Measurements from ENCODE around the gene MYO1G. TPM values are rescaled to one million over a fixed set of nuclear protein-coding genes. Genes with fewer than 3 reads are reported as not detected.

The MYO1G gene
- total and polyA plus RNA-seq, 10 of the 15 experiments (the other 5 are each of a cell fraction or from before 2014, with no cell fraction given) = 1.8 to 232 (median 134) TPM

- no TSS peak for BruUV-seq (replicated peaks)
- Histone ChIP-seq H3K4me1 (ENCODE audit: control insufficient read depth, insufficient read depth, low read length) (peaks cover 10% of the 10 kb centered on the region), H3K9me3 (replicated peaks; ENCODE audit: control insufficient read depth, insufficient read depth, low read length) (no peaks in the 10 kb centered on the region), H3K9ac (ENCODE audit: control insufficient read depth, insufficient read depth, low read length) (no peak overlapping the region), H3K27me3 (replicated peaks in 1 of 2; ENCODE audit: control insufficient read depth in 2 of 2, insufficient read depth in 2 of 2, low read length in 1 of 2) (no peaks in the 10 kb centered on the region), H3K4me3 (no peak overlapping the region), H3K79me2 (ENCODE audit: control insufficient read depth, insufficient read depth, low read length) (peaks cover 43% of the 10 kb centered on the region), H2AFZ (ENCODE audit: control insufficient read depth, low read depth, low read length) (no peak overlapping the region), H4K20me1 (ENCODE audit: control insufficient read depth, insufficient read depth) (peaks cover 3% of the 10 kb centered on the region), H3K4me2 (ENCODE audit: control insufficient read depth, insufficient read depth) (no peak overlapping the region), H3K36me3 (ENCODE audit: control insufficient read depth in 2 of 2, insufficient read depth in 2 of 2, low read length in 1 of 2) (peaks cover 15 to 18% of the 10 kb centered on the region in 2 experiments), H3K27ac (ENCODE audit: control insufficient read depth, insufficient read depth) (no peak overlapping the region)
- FAIRE-seq (no peak), DNase-seq (ENCODE audit: low read depth, low spot score) (no peak), ATAC-seq (no peak)
- RAD21 ChIA-PET (ENCODE audit: unreplicated experiment) = interaction anchor here (0.6 to 1.7 kb wide), 2 partner anchors 14 to 147 kb away, joined by 3 to 7 read pairs; no protein-coding TSS in a partner anchor
- TF ChIP-seq NFIC (IDR thresholded peaks at IDR 0.05; ENCODE audit: low read depth, low read length) (no peak), FOXM1 (IDR thresholded peaks at IDR 0.05; ENCODE audit: low read depth, low read length) (no peak), EP300 (IDR thresholded peaks at IDR 0.05; ENCODE audit: borderline replicate concordance in 1 of 2, control insufficient read depth in 1 of 2, low read depth in 2 of 2, low read length in 2 of 2) (no peak), HCFC1 (IDR thresholded peaks at IDR 0.05; ENCODE audit: low read length) (no peak), TCF12 (IDR thresholded peaks at IDR 0.05; ENCODE audit: low read depth, low read length) (no peak), ZNF207 (IDR thresholded peaks at IDR 0.05; ENCODE audit: borderline replicate concordance) (no peak), YBX1 (IDR thresholded peaks at IDR 0.05) (no peak), ATF7 (IDR thresholded peaks at IDR 0.05; ENCODE audit: low read depth) (no peak), PBX3 (IDR thresholded peaks at IDR 0.05; ENCODE audit: insufficient replicate concordance, low read depth, low read length) (no peak), CHD4 (IDR thresholded peaks at IDR 0.05) (no peak), NRF1 (conservative IDR thresholded peaks at IDR 0.05; ENCODE audit: low read depth, low read length) (no peak), MYB (IDR thresholded peaks at IDR 0.05; ENCODE audit: borderline replicate concordance, low read depth, low read length) (no peak), RAD51 (IDR thresholded peaks at IDR 0.05) (no peak), FOS (IDR thresholded peaks at IDR 0.05; ENCODE audit: borderline replicate concordance, extremely low read depth, insufficient read length) (no peak), PAX8 (IDR thresholded peaks at IDR 0.05) (no peak), IKZF2 (IDR thresholded peaks at IDR 0.05) (no peak), CHD1 (IDR thresholded peaks at IDR 0.05; ENCODE audit: low read depth, low read length) (no peak), GABPA (IDR thresholded peaks at IDR 0.05; ENCODE audit: low read depth) (no peak)
- TF ChIP-seq, protein P1, sequence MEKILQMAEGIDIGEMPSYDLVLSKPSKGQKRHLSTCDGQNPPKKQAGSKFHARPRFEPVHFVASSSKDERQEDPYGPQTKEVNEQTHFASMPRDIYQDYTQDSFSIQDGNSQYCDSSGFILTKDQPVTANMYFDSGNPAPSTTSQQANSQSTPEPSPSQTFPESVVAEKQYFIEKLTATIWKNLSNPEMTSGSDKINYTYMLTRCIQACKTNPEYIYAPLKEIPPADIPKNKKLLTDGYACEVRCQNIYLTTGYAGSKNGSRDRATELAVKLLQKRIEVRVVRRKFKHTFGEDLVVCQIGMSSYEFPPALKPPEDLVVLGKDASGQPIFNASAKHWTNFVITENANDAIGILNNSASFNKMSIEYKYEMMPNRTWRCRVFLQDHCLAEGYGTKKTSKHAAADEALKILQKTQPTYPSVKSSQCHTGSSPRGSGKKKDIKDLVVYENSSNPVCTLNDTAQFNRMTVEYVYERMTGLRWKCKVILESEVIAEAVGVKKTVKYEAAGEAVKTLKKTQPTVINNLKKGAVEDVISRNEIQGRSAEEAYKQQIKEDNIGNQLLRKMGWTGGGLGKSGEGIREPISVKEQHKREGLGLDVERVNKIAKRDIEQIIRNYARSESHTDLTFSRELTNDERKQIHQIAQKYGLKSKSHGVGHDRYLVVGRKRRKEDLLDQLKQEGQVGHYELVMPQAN (conservative IDR thresholded peaks at IDR 0.05) = no peak
- TF ChIP-seq, protein P2, sequence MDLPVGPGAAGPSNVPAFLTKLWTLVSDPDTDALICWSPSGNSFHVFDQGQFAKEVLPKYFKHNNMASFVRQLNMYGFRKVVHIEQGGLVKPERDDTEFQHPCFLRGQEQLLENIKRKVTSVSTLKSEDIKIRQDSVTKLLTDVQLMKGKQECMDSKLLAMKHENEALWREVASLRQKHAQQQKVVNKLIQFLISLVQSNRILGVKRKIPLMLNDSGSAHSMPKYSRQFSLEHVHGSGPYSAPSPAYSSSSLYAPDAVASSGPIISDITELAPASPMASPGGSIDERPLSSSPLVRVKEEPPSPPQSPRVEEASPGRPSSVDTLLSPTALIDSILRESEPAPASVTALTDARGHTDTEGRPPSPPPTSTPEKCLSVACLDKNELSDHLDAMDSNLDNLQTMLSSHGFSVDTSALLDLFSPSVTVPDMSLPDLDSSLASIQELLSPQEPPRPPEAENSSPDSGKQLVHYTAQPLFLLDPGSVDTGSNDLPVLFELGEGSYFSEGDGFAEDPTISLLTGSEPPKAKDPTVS (IDR thresholded peaks at IDR 0.05; ENCODE audit: low read depth, low read length) = no peak
- CTCF ChIA-PET = interaction anchor here (1.0 kb wide), 1 partner anchor 14 kb away, joined by 3 read pairs; no protein-coding TSS in a partner anchor
- POLR2A ChIA-PET = interaction anchor here (0.6 to 16.1 kb wide), 3 partner anchors 12 to 130 kb away, joined by 3 to 280 read pairs (median 4); partner anchors contain the start of gene CCM2
- in situ Hi-C loops (cut with MboI) = no loop called here
- 88% methylated on average over 10 of the region's 10 CpGs for WGBS (ENCODE audit: insufficient coverage, insufficient replicate concordance, low lambda C conversion rate, missing lambda C conversion rate)
- intact Hi-C loops (cut with micrococcal nuclease; ENCODE audit: unreplicated experiment) = no loop called here
- SMC1A ChIA-PET (ENCODE audit: uncharacterized antibody, unreplicated experiment) = interaction anchor here (0.8 to 16.7 kb wide), 3 partner anchors 12 to 38 kb away, joined by 3 to 303 read pairs (median 3); partner anchors contain the start of gene CCM2
These were observed 9.2 kb upstream of the MYO1G start for GRCh38 chr7:44987996-44988395.

Data from GM12878 (cell line).